Activated T-helper 1 cell treated with Interleukin-2 at 50 U/mL for 16 hours (primary cell): ENCODE measurements around the gene TAF1L.

Source experiments
- DNase-seq: peaks from one replicate; pipeline ENCODE4 v3.0.0-alpha.2; 2020; ENCODE audit warnings: low read depth

The TAF1L gene

GRCh38 chr9:32590898-32591297, 44.6 kb downstream of the TAF1L start:
- DNase-seq = no peak

GRCh38 chr9:32590476-32590875, 45.0 kb downstream of the TAF1L start:
- no peak for DNase-seq

- no peak for DNase-seq
Measured at GRCh38 chr9:32589083-32589723, 46.3 kb downstream of the TAF1L start.

GRCh38 chr9:32587901-32588300, 47.6 kb downstream of the TAF1L start:
- DNase-seq = no peak

- DNase-seq = no peak
Measured at GRCh38 chr9:32584784-32585183, 50.7 kb downstream of the TAF1L start.

GRCh38 chr9:32581512-32582143, 53.8 kb downstream of the TAF1L start:
- no peak for DNase-seq

GRCh38 chr9:32580631-32581300, 54.7 kb downstream of the TAF1L start:
- no peak for DNase-seq

- DNase-seq = peak; percentile 60
Measured at GRCh38 chr9:32579706-32580331, 55.6 kb downstream of the TAF1L start.
